Transverse colon (tissue), 4 donors: Measurements from ENCODE around the gene TPSAB1. TPM values are rescaled to one million over a fixed set of nuclear protein-coding genes. Genes with fewer than 3 reads are reported as not detected.

Source experiments
- DNase-seq: peaks from one replicate; pipeline ENCODE4 v3.0.0-alpha.2; 2019
- H3K27ac ChIP-seq, 4 donors: fragments of 200-600 bp; sonication (generic); 2 replicates each; pipeline ENCODE4 v1.5.1; 2016 to 2018; ENCODE audit warnings: inconsistent platforms in 4 of 4
- H3K27me3 ChIP-seq: fragments of 200-600 bp; sonication (generic); 2 replicates; pipeline ENCODE4 v1.5.1; 2017; ENCODE audit warnings: inconsistent platforms
- H3K36me3 ChIP-seq, 4 donors: fragments of 200-600 bp; sonication (generic); 2 replicates each; pipeline ENCODE4 v1.5.1; 2017 to 2019; ENCODE audit warnings: inconsistent platforms in 4 of 4
- H3K4me1 ChIP-seq, 4 donors: fragments of 200-600 bp; sonication (generic); 2 replicates each; pipeline ENCODE4 v1.5.1; 2017 to 2020; ENCODE audit warnings: inconsistent platforms in 4 of 4
- H3K4me3 ChIP-seq, 4 donors: fragments of 200-600 bp; sonication (generic); 1 replicate in 1 of 4; 2 replicates in 3 of 4; pipeline versions ENCODE4 v1.5.1 to v1.6.1; 2017 to 2019; ENCODE audit warnings: inconsistent platforms in 4 of 4
- H3K9me3 ChIP-seq, 2 donors: fragments of 200-600 bp; sonication (generic); 2 replicates each; pipeline ENCODE4 v1.5.1; 2017 to 2019; ENCODE audit warnings: inconsistent platforms in 2 of 2
- CTCF ChIP-seq, 5 experiments: fragments of 200-600 bp in 3 of 5; fragments of 450-650 bp in 2 of 5; sonication (generic) in 3 of 5; IDR thresholded peaks; 1 replicate in 2 of 5; 2 replicates in 3 of 5; pipeline ENCODE4 v1.5.1; 2016 to 2017; ENCODE audit warnings: antibody characterized with exemption in 5 of 5, inconsistent platforms in 3 of 5, mild to moderate bottlenecking in 2 of 5, moderate library complexity in 1 of 5
- EP300 ChIP-seq: sonication (generic); formaldehyde crosslinking; IDR thresholded peaks from one replicate; pipeline ENCODE4 v1.6.1; 2017; ENCODE audit warnings: antibody characterized with exemption, low read depth
- POLR2A ChIP-seq: fragments of 450-650 bp; IDR thresholded peaks from one replicate; pipeline ENCODE4 v1.6.1; 2016; ENCODE audit warnings: antibody characterized with exemption, mild to moderate bottlenecking, moderate library complexity
- POLR2AphosphoS5 ChIP-seq, 3 donors: sonication (generic); formaldehyde crosslinking; IDR thresholded peaks; one replicate each; pipeline ENCODE4 v1.6.1; 2016; ENCODE audit warnings: antibody characterized with exemption in 3 of 3
- WGBS, 2 donors: methylation state at CpG; one replicate each; pipeline ENCODE4 v1.1.5; 2018; ENCODE audit warnings: low coverage in 1 of 2; 5-methylcytosine and 5-hydroxymethylcytosine counted together
- in situ Hi-C, 4 donors: fragments of 200-750 bp; cut with MboI; loops; one replicate each; pipeline versions ENCODE4 v1.15.0 to v1.15.1; 2017; ENCODE audit warnings: low sequenced_read_pairs in 3 of 4, low pct_ligation_motif_present in 1 of 4, low pct_unique_long_range_greater_than_20kb in 1 of 4
- intact Hi-C: fragments of 100-400 bp; cut with DNase I; formaldehyde crosslinking; loops from one replicate; pipeline ENCODE4 v1.15.1; 2023; ENCODE audit warnings: low total_unique reads
- total RNA-seq, 4 donors: library from RNA; depleted of rRNA; stranded (reverse); fragments of >200 nt; gene quantifications; one replicate each; pipeline ENCODE4 v1.1.0, GENCODE V29; 2016

TPSAB1 gene
- total RNA-seq, 4 donors from 2014 or later, result 9.4 to 33.7 (median 23.8) TPM

- Histone ChIP-seq H3K4me1 (peaks cover 0 to 10% (median 5%) of the 10 kb centered on the region in 4 donors), H3K36me3 (no peaks in the 10 kb centered on the region), H3K27me3 (peaks cover 85% of the 10 kb centered on the region), H3K9me3 (no peaks in the 10 kb centered on the region), H3K27ac (no peak overlapping the region), H3K4me3 (no peak overlapping the region)
- WGBS, 2 donors, result 22% methylated on average over 16 of the region's 17 CpGs; no CpG with 5 or more reads in 1 of the 2 donors
- DNase-seq, result no peak
- in situ Hi-C loops (no loop called here), intact Hi-C loops (no loop called here)
- TF ChIP-seq EP300 (no peak), POLR2AphosphoS5 (IDR thresholded peaks at IDR 0.05) (no peak), CTCF (IDR thresholded peaks at IDR 0.05) (no peak), POLR2A (no peak)
These were observed 49.0 kb downstream of the TPSAB1 start for GRCh38 chr16:1289477-1289866.

- Histone ChIP-seq H3K4me3 (no peak overlapping the region), H3K9me3 (no peaks in the 10 kb centered on the region), H3K27me3 (peaks cover 86% of the 10 kb centered on the region), H3K27ac (no peak overlapping the region), H3K36me3 (no peaks in the 10 kb centered on the region), H3K4me1 (peaks cover 0 to 10% (median 5%) of the 10 kb centered on the region in 4 donors)
- intact Hi-C loops (no loop called here), in situ Hi-C loops (no loop called here)
- WGBS, 2 donors, result 53% methylated on average over 22 of the region's 22 CpGs; no CpG with 5 or more reads in 1 of the 2 donors
- TF ChIP-seq EP300 (no peak), POLR2AphosphoS5 (IDR thresholded peaks at IDR 0.05) (no peak), CTCF (IDR thresholded peaks at IDR 0.05) (no peak), POLR2A (no peak)
- DNase-seq, result no peak
These were observed 49.6 kb downstream of the TPSAB1 start for GRCh38 chr16:1290063-1290501.

- Histone ChIP-seq H3K4me1 (peaks cover 0 to 10% (median 5%) of the 10 kb centered on the region in 4 donors), H3K9me3 (no peaks in the 10 kb centered on the region), H3K27ac (no peak overlapping the region), H3K27me3 (peaks cover 78% of the 10 kb centered on the region), H3K4me3 (no peak overlapping the region), H3K36me3 (no peaks in the 10 kb centered on the region)
- TF ChIP-seq POLR2A (no peak), CTCF (IDR thresholded peaks at IDR 0.05) (no peak), POLR2AphosphoS5 (IDR thresholded peaks at IDR 0.05) (no peak), EP300 (no peak)
- in situ Hi-C loops (no loop called here), intact Hi-C loops (no loop called here)
- 48 to 49% methylated on average over 4 to 26 of the region's 29 CpGs for WGBS, 2 donors
- no peak for DNase-seq
These were observed 50.5 kb downstream of the TPSAB1 start for GRCh38 chr16:1290860-1291575.

GRCh38 chr16:1291576-1291974, 51.1 kb downstream of the TPSAB1 start:
- Histone ChIP-seq H3K27me3 (peaks cover 72% of the 10 kb centered on the region), H3K9me3 (no peaks in the 10 kb centered on the region), H3K4me1 (peaks cover 0 to 10% (median 5%) of the 10 kb centered on the region in 4 donors), H3K27ac (no peak overlapping the region), H3K4me3 (no peak overlapping the region), H3K36me3 (no peaks in the 10 kb centered on the region)
- no peak for DNase-seq
- in situ Hi-C loops, result no loop called here
- TF ChIP-seq EP300, result no peak
- no peak for TF ChIP-seq CTCF (IDR thresholded peaks at IDR 0.05)
- no peak for TF ChIP-seq POLR2A
- TF ChIP-seq POLR2AphosphoS5 (IDR thresholded peaks at IDR 0.05), result no peak
- WGBS, 2 donors, result 53 to 97% methylated on average over 5 to 17 of the region's 17 CpGs
- intact Hi-C loops, result no loop called here

Other genes starting within 250 kb of the TPSAB1 start
- gene SSTR5, start 168.0 kb upstream of the TPSAB1 start, total RNA-seq, result not detected
- not detected for gene C1QTNF8, start 144.5 kb upstream of the TPSAB1 start, total RNA-seq
- gene CACNA1H, start 87.6 kb upstream of the TPSAB1 start, total RNA-seq, result 10 to 100 TPM; 17.0 to 63.6 (median 39.5) TPM
- 10 to 100 TPM in 3 of 4 donors, not detected in 1; 20.9 to 41.0 (median 24.0) TPM for gene TPSG1, start 15.4 kb upstream of the TPSAB1 start, total RNA-seq
- 10 to 100 TPM; 12.5 to 35.2 (median 24.8) TPM for gene TPSB2, start 10.5 kb upstream of the TPSAB1 start, total RNA-seq
- gene TPSD1, start 15.4 kb downstream of the TPSAB1 start, total RNA-seq, result 10 to 100 TPM in 1 of 4 donors, 1 to 10 TPM in 2, not detected in 1; 4.6 to 12.0 (median 7.8) TPM
- 100 to 1,000 TPM in 1 of 4 donors, 10 to 100 TPM in 3; 55.4 to 110 (median 58.5) TPM for gene UBE2I, start 68.9 kb downstream of the TPSAB1 start, total RNA-seq
- gene BAIAP3, start 92.9 kb downstream of the TPSAB1 start, total RNA-seq, result 100 to 1,000 TPM in 1 of 4 donors, 10 to 100 TPM in 1, 1 to 10 TPM in 2; 7.3 to 190 (median 11.4) TPM
- gene TSR3, start 111.2 kb downstream of the TPSAB1 start, total RNA-seq, result 100 to 1,000 TPM in 1 of 4 donors, 10 to 100 TPM in 3; 56.4 to 135 (median 75.3) TPM
- gene GNPTG, start 111.2 kb downstream of the TPSAB1 start, total RNA-seq, result 100 to 1,000 TPM in 1 of 4 donors, 10 to 100 TPM in 3; 53.8 to 130 (median 79.1) TPM
- 10 to 100 TPM; 15.2 to 86.4 (median 24.2) TPM for gene UNKL, start 174.0 kb downstream of the TPSAB1 start, total RNA-seq
- 10 to 100 TPM in 2 of 4 donors, 1 to 10 TPM in 1, not detected in 1; 1.2 to 13.2 (median 13.2) TPM for gene UQCC4, start 180.0 kb downstream of the TPSAB1 start, total RNA-seq
- gene PERCC1, start 190.4 kb downstream of the TPSAB1 start, total RNA-seq, result 1 to 10 TPM in 1 of 4 donors, not detected in 3; 1.2 TPM
- under 1 TPM in 2 of 4 donors, not detected in 2; 0.16 to 0.41 TPM for gene CCDC154, start 203.9 kb downstream of the TPSAB1 start, total RNA-seq
- 100 to 1,000 TPM in 2 of 4 donors, 10 to 100 TPM in 2; 57.6 to 171 (median 95.0) TPM for gene CLCN7, start 234.3 kb downstream of the TPSAB1 start, total RNA-seq
- gene PTX4, start 248.2 kb downstream of the TPSAB1 start, total RNA-seq, result not detected